Loucy (cell line): Measurements from ENCODE around the gene SV2A.

Experiments
- CTCF ChIP-seq: fragments of 200-600 bp; sonication (generic); conservative IDR thresholded peaks from 2 replicates; pipeline ENCODE4 v1.5.1; 2014; ENCODE audit warnings: mild to moderate bottlenecking, antibody characterized with exemption, low read length
- EZH2phosphoT487 ChIP-seq: fragments of 200-600 bp; IDR thresholded peaks from 2 replicates; pipeline ENCODE4 v1.6.1; 2018; ENCODE audit warnings: antibody characterized with exemption, mild to moderate bottlenecking, moderate library complexity, borderline replicate concordance

GRCh38 chr1:149914545-149914944 is 3.1 kb downstream of the SV2A start:
- TF ChIP-seq CTCF (no peak), EZH2phosphoT487 (no peak)
